HG03354 (cell line): ENCODE results near the gene SERPINB2.

Source experiments
- ATAC-seq: cut with Tn5 transposase; IDR thresholded peaks from one replicate; pipeline ENCODE4 v1.9.1; 2021; ENCODE audit warnings: mild to moderate bottlenecking; ENCODE audit not compliant: unreplicated experiment, poor library complexity, severe bottlenecking

The SERPINB2 gene

GRCh38 chr18:63887424-63887823 lies at the start of gene SERPINB2:
TSS of gene SERPINB2 (plus strand) at chr18:63887705. CDS start at chr18:63891445, 3,740 bp downstream.
- ATAC-seq: no peak

GRCh38 chr18:63843008-63843407 lies 44.5 kb upstream of the SERPINB2 start:
- peak; percentile 61 for ATAC-seq

GRCh38 chr18:63844254-63844653 lies 43.3 kb upstream of the SERPINB2 start:
- ATAC-seq: peak; percentile 52

GRCh38 chr18:63848159-63848558 lies 39.3 kb upstream of the SERPINB2 start:
- peak; percentile 54 for ATAC-seq

- peak; percentile 82 for ATAC-seq
Observed at GRCh38 chr18:63850020-63850419, 37.5 kb upstream of the SERPINB2 start.

GRCh38 chr18:63850636-63851035 lies 36.9 kb upstream of the SERPINB2 start:
- ATAC-seq: no peak

- no peak for ATAC-seq
Observed at GRCh38 chr18:63858456-63858855, 29.0 kb upstream of the SERPINB2 start.

GRCh38 chr18:63859781-63860475 lies 27.6 kb upstream of the SERPINB2 start:
- no peak for ATAC-seq

GRCh38 chr18:63860531-63860930 lies 27.0 kb upstream of the SERPINB2 start:
- ATAC-seq: no peak

GRCh38 chr18:63867368-63868125 lies 20.0 kb upstream of the SERPINB2 start:
- ATAC-seq: no peak

- no peak for ATAC-seq
Observed at GRCh38 chr18:63868546-63868945, 19.0 kb upstream of the SERPINB2 start.

GRCh38 chr18:63869374-63869773 lies 18.1 kb upstream of the SERPINB2 start:
- no peak for ATAC-seq

- no peak for ATAC-seq
Observed at GRCh38 chr18:63869851-63870250, 17.7 kb upstream of the SERPINB2 start.

GRCh38 chr18:63871836-63872235 lies 15.7 kb upstream of the SERPINB2 start:
- ATAC-seq: no peak

- ATAC-seq: no peak
Observed at GRCh38 chr18:63872586-63872985, 14.9 kb upstream of the SERPINB2 start.

GRCh38 chr18:63878343-63878742 lies 9.2 kb upstream of the SERPINB2 start:
- ATAC-seq: no peak

- ATAC-seq: no peak
Observed at GRCh38 chr18:63878925-63879324, 8.6 kb upstream of the SERPINB2 start.

GRCh38 chr18:63879709-63880108 lies 7.8 kb upstream of the SERPINB2 start:
- ATAC-seq: no peak

GRCh38 chr18:63881851-63882250 lies 5.7 kb upstream of the SERPINB2 start:
- no peak for ATAC-seq

- no peak for ATAC-seq
Observed at GRCh38 chr18:63882333-63883141, 5.0 kb upstream of the SERPINB2 start.
